Cardiac atrium fibroblast (primary cell): ENCODE results near the gene RBM15B. TPM values are rescaled to one million over a fixed set of nuclear protein-coding genes. Genes with fewer than 3 reads are reported as not detected.

Source experiments
- total RNA-seq: library from RNA; depleted of rRNA; stranded (reverse); fragments of >200 nt; gene quantifications from 2 replicates; pipeline ENCODE4 v1.2.3, GENCODE V29; 2015

The RBM15B gene, protein sequence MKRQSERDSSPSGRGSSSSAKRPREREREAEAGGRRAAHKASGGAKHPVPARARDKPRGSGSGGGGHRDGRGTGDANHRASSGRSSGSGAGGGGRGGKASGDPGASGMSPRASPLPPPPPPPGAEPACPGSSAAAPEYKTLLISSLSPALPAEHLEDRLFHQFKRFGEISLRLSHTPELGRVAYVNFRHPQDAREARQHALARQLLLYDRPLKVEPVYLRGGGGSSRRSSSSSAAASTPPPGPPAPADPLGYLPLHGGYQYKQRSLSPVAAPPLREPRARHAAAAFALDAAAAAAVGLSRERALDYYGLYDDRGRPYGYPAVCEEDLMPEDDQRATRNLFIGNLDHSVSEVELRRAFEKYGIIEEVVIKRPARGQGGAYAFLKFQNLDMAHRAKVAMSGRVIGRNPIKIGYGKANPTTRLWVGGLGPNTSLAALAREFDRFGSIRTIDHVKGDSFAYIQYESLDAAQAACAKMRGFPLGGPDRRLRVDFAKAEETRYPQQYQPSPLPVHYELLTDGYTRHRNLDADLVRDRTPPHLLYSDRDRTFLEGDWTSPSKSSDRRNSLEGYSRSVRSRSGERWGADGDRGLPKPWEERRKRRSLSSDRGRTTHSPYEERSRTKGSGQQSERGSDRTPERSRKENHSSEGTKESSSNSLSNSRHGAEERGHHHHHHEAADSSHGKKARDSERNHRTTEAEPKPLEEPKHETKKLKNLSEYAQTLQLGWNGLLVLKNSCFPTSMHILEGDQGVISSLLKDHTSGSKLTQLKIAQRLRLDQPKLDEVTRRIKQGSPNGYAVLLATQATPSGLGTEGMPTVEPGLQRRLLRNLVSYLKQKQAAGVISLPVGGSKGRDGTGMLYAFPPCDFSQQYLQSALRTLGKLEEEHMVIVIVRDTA
- total RNA-seq = 22.6 and 22.8 TPM in 2 replicates

DNA sequence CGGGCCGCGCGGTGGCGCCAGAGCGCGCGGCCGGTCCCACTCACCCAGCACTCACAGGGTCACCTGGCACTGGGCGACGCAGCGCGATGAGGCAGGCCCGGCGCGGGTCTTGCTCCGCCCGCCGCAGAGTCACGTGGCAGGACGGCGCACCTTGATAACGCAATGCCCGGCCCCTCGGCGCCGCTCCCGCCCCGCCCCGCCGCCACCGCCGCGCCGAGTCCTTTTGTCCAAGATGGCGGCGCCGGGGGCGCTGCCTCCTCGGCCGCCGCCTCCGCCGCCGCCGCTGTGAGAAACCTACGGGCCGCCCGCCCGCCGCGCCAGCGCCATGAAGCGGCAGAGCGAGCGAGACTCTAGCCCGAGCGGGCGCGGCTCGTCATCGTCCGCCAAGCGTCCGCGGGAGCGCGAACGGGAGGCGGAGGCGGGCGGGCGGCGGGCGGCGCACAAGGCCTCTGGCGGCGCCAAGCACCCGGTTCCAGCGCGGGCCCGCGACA, at the start of gene RBM15B:
TSS of gene RBM15B (plus strand) at position 211 of the 491 bp plus-strand sequence. CDS start at position 326, 115 bp downstream.

DNA sequence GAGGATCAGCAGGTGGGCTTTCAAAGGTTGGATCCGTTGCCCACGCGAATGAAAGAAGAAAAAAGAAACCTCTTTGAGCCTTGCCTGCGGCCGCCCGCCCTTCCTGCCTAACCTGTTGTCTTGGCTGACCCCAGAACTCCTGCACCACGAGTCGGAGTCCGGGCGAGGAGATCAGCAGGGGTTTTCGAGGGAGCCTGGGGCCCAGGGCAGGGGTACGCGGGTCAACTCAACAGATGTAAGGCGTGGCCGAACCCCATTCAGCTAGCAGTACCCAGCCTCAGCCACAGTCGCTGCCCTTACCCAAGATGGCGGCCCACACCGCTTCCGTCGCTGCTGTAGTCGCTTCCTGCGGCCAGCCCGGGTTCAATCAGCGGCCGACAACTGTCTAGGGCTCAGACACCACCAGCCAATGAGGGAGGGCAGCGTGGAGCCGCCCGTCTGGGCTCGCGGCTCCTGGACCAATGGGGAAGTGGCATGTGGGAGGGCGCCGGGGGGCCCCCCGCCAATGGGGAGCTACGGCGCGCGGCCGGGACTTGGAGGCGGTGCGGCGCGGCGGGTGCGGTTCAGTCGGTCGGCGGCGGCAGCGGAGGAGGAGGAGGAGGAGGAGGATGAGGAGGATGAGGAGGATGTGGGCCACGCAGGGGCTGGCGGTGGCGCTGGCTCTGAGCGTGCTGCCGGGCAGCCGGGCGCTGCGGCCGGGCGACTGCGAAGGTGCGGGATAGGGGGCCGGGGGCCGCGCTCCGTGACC, 6.2 kb upstream of the RBM15B start, which contains the start of gene MANF:
TSS of gene MANF (plus strand) at position 566 of the 748 bp plus-strand sequence. CDS start at position 618, 52 bp downstream.

Other genes starting within 250 kb of the RBM15B start
- gene MANF, start 6.0 kb upstream of the RBM15B start, total RNA-seq = 76.4 and 122 TPM in 2 replicates
- 6.0 and 7.2 TPM in 2 replicates for gene DCAF1, start 108.7 kb downstream of the RBM15B start, total RNA-seq
- 11.0 and 11.5 TPM in 2 replicates for gene RAD54L2, start 147.4 kb downstream of the RBM15B start, total RNA-seq